ENCODE results near the gene COBL.

Gene COBL, protein sequence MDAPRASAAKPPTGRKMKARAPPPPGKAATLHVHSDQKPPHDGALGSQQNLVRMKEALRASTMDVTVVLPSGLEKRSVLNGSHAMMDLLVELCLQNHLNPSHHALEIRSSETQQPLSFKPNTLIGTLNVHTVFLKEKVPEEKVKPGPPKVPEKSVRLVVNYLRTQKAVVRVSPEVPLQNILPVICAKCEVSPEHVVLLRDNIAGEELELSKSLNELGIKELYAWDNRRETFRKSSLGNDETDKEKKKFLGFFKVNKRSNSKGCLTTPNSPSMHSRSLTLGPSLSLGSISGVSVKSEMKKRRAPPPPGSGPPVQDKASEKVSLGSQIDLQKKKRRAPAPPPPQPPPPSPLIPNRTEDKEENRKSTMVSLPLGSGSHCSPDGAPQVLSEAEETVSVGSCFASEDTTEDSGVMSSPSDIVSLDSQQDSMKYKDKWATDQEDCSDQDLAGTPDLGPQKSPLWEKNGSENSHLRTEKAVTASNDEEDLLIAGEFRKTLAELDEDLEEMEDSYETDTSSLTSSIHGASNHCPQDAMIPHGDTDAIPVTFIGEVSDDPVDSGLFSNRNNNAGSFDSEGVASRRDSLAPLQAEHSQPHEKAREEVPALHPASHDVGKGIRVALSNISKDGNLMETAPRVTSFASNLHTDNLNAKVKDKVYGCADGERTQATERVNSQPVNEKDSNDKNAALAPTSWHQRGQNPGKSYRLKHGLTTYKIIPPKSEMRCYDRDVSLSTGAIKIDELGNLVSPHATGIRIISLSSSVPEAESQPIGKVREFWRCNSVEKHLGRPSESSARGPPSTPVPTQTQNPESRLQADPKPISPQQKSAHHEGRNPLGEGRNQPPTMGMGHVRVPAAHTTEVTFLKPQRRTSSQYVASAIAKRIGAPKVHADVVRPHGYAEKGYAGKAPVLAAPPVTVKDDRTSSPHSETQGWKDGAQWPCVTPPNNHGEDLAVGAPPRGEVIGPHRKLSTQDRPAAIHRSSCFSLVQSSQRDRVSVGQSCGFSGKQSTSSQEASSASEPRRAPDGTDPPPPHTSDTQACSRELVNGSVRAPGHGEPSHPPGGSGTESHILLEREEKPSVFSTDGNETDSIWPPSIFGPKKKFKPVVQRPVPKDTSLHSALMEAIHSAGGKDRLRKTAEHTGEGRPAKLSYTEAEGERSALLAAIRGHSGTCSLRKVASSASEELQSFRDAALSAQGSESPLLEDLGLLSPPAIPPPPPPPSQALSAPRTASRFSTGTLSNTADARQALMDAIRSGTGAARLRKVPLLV

DNA sequence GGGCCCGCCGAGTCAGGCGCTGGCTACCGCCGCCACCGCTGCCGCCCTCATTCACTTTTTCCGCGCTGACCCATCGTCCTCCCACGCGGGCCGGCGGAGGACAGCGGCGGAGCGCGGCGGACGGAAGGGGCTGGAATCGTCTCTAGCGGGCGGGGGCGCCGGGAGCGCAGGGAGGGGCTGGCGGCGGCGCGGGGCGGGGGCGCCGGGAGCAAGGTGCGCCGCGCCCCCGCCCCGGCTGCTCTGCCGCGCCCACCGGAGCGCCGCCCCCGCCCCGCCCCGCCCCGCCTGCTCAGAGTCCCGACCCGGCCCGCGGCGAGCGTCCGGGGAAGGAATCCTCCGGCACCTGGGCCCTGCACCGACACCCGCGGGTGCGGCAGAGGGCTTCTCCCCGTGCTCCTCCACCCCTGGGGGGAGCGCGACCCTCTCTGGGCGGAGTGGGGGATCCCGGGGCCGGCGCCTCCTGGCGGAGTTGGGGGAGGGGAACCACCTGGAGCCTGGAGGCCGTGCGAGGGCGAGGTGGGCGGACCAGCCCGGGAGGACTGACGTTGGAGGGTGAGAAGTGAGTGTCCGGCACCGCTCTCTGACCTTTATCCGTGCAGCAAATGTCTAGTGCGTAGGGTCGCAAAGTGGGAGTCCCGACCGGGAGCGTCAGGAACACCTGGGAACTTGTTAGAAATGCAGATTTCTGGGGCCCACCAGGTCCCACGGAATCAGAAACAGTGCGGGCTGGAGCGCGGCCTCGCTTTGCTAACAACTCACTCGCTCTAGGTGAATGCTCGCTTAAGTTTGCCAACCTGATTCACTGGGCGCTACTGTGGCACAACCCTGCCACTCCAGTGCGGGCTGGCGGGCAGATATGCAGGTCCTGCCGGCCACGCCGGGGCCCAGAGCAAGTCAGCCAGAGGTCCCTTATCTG is at the start of gene COBL:
TSS of gene COBL (minus strand) at position 144 of the 916 bp plus-strand sequence. CDS start 176 bp downstream, outside the sequence.
- DNase-seq = no peak

DNA sequence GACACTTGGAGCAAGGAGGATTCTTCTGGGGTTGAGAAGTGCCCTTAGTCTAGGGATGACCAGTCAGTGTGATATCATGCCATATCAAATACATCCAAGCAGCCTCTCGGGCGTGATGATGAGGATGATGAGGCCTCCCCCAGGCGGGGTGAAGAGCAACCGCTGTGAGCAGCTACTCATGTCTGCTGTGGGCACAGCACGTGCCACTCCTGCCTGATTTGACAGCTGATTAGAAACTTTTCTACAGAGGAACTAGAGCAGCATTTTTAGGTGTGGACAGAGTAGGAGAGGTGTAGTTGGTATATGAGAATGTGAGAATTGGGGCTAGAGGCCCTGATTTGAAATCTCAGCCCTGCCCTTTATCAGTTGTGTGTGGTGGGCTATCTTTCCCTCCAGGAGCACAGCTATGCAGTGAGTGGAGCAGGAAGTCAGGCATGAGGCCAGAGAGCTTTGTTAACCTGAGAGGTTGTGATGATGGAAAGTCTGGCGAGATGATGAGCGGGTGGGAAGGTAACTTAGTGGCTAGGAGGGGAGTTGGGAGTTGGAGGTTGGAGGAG is 49.6 kb upstream of the COBL start:
- DNase-seq = no peak

DNA sequence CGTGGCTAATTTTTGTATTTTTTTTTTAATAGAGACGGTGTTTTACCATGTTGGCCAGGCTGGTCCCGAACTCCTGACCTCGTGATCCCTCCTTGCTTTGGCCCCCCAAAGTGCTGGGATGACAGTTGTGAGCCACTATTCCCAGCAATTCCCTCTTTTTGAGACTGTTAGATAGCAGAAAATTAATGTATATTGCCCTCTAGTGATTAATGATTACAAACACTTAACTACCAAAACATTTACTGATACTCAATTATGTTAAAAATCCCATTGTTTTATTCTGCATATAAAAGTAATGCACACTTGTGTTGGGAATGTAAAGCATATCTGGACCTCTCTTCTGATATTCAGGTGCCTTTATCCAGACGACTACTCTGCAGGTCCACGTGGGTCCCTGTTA is 41.2 kb upstream of the COBL start:
- DNase-seq = no peak

DNA sequence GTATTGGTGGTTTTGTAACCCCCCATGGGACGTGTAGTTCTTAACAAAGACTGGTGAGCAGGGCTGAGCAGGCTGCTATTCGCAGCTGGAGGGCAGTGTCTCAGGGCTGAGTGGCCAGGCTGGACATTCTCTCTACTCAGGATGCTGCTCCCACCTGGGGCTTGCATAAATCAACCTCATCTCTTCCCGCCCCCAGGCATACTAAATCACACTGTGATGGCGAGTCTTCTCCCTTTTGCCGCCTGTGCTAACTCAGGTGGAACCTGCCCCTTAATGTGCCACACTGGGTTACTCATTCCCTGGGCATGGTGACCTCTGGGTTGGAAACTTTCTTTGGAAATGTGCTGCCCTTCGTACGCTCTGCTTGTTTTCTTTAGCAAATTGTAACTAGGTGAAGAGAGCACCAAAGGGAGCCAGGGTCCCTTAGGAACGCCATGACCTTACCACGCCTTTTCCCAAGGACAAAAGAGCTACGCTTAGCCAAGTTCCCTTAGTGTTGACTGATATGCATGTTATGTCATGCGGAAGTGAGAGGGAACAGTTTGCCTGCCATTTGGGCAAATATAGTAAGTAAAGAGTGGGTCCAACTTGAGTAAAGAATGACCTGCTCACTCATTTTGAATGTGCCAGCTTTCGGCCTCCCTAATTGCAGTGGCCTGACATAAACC is 40.4 kb upstream of the COBL start:
- no peak for DNase-seq

DNA sequence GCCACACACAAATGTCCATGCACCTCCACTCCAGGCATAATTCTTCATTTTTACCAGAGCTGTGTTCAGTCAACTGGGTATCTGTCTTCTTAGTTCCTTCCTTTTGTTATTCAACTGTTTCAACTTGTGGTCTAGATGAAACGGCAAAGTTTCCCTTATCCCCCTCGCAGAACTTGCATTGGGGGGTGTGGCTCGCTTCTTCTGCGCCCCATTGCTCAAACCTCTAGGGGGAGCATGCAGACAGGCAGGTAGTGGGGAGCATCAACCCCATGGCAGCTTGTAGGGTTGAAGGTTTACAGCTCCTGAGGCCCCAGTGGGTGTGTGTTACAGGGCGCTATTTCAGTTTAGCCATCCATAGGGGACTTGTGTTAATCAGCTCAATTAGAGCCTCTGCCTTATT is 38.3 kb upstream of the COBL start:
- DNase-seq = no peak

DNA sequence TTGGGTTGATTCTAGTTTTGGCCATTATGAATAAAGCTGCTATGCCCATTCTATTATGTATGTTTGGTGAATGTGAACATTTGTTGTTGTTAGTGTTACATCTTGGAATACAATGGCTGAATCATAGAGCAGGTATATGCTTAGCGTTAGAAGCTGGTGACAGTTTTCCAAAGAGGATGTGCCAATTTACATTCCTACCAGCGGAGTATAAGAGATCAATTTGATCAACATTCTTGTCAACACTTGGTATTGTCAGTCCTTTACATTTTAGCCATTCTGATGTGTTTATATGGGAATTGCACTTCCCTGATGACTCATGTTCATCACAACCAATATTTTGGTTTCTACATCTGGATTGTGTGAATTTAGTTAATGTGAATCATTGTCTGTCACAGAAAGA is 37.8 kb upstream of the COBL start:
- no peak for DNase-seq

DNA sequence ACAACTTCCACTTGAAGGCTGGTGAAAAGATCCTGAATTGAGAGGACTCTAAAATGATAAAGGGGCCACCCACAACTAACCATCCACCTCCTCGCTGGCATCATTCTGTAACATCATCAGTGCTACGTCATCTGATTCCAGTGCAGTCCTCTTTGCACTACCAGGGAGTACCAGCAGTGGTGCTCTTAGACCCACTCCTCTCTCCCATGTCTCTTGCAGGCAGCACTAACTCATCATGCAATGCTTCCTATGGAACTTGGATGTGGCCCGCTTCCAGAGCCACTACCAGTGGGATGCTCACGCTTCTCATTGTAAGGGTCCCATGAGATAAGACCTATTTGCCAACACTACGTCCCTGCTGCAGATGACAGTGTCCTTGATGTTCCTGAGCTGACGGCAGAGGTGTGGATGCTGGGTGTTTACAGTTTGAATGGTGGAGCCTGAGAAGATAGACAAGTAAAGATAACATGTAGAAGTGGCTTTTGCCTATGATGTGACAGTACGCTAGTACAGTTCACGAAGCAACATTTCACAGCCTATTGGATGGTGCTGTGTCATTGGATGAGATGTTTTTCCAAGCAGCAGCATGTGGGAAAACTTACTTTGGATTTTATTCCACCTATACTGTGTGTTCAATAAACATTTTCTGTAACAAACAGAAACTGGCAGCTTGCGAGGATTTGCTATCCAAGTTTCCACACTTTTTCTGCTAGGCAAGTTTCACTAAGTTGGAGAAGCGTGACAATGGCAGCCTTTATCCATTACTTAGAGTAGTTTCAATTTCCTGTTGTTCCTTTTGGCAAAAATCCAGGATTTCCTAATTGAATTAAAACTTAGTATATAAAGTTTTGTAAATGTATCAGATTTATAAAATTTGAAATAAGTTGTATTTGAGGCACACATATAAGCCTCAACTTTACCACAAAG is 35.8 kb upstream of the COBL start:
- no peak for DNase-seq

DNA sequence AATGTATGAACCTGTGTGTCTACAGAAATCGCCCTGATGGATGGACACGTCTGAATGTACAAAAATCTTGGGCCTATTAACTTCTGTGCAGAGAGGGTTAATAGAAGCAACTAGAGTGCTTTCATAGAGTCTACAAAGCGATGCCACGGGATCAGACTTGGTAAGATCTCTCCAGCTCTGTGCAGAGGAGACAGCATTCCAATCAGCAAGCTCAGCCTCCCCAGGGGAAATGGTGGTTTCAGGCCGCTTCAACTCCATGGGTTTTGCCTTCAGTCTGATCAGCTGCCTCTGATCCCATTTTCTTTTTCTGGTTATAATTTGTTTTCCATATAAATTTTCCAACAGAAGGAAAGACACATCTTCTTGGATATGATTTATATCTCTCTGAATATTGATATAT is 35.1 kb upstream of the COBL start:
- no peak for DNase-seq

DNA sequence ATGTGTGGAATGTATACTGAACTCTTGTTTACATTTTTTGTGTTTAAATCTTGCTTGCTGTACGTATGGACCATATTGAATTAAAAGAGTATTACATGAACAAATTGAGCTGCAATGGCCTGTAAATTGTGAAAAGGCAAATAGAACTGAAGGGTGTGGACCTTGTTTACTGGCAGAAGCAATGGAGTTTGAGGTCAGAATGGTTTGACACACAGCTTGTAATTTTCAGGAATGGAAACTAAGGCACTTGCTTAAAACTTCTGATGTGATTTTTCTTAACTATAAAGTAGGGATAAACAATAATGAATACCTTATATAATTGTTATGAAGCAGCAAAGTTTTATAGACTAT is 33.9 kb upstream of the COBL start:
- no peak for DNase-seq

DNA sequence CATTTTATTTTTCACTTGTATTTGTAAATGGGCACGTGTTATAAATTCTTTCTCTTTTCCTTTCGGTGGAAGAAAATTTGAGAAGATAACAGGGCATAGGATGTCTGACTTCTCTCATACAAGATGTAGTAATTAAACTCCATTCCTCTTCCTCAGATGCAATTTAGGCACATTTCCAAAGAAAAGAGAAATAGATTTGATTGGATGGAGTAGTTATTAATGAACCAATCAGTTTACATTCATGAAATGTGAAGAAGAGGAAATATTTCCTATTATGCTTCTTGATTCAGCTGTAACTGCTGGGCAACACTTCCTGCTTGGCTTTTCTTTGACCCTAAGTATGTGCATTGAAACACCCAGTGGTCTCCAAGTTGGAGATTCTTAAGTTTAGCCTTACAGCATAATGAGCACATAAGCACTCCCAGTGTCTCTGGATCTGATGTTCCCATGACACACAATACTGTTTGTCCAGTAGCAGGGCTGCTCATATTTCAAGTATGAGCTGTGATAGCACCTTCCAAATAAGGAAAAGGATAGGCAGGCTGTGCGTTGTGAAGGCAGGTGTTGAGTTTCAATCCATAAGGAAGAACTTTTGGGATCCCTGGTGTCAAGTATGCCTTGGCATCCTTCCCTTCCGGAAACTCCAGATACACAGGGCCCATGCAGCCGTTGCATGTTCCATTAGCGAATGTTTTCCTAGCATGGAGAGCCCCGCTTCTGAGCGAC is 33.4 kb upstream of the COBL start:
- DNase-seq = no peak

DNA sequence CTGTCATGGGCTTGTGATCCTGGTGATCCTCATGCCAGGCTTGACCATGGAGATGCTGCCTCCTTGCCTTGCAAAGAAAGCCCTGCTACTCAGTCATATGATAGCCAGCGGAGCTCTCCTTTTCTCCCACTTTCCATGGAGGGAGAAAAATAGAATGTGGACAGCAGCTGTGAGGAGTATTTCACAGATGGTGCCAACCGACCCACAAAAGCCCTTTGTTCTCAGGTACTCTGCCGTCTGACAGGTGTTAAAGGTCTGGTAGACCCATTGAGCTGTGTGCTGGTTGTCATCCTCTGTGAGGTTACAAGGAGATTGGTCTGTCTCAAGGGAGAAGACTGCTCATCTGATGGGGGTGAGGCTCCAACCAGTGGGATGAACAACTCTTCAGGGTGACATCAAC is 29.5 kb upstream of the COBL start:
- no peak for DNase-seq

DNA sequence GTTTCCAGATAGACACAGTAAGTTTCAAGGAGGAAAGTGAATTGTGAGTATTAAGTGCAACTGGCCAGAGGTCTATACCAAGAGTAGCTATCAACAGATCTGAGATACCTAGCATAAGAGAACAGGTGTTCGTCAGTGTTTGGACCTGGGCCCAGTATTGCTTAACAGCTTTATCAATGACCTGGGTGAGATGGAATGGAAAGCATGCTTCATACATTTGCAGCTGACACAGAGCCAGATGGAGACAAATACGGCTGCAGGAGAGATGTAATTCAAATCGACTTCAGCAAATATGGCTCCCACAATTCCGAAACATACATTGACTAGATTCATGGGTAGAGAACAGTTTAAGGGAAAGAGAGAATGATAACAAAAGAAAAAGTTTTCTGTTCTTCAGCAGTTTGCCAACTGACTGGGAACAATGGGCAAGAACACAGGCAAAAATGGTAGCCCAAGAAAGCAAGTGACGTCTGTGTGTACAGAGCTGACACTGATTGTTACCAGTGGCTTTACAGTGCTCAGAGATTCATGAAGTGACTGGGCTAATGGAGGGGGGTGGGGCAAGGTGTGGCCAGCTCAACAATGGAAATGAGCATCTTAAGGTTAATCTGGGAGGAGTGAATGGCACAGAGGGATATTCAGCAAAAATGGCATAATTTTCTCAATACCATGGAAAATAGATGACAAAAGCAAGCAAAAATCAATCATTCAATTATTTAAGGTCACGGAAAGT is 28.0 kb upstream of the COBL start:
- no peak for DNase-seq

DNA sequence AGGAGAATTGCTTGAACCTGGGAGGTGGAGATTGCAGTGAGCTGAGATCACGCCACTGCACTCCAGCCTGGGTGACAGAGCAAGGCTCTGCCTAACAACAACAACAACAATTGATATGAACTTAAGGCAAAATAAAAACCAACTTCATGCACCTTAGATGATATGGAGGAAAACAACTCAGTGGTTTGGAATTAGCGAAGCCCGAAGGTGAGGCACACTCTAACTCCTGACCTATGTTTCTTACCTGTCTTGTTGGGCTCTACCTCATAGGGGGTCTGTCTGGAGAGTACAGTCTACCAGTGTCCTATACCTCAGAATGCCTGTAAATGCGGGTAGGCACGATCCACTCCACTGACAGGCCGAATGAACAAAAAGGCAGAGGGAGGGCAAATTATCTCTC is 24.3 kb upstream of the COBL start:
- no peak for DNase-seq

DNA sequence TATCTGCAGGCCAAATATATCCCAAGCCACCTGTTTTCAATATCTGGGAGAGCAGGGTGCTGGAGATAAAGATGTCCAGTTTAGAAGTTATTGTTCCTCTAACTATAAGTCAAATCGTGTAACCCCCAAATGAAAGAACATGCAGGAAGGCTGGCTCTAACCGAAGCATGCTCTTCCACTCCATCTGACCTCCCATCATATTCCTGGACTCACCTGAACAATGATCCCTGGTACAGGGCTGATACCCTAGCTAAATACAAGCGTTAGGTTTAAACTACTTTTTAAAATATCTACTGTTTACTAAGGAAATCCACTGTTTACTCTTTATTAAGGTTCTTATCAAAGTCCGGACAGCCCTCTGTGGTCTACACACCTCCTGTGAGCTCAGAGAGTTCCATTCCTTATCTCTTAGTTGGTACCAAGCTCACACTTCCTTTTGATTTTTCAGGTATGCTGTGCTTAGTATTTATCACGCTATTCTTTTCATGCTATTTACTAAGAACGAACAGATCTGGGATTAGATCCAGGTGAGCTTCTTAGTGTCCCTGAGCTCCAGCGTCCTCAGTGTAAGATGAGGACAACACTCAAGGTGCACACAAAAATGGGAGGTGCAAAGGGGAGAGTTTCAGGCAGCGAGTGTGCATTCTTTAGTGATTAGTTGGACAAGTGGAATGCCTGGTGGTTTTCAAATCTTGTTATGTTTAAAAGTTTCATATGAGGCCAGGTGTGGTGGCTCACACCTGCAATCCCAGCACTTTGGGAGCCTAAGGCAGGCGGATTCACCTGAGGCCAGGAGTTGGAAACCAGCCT is 23.6 kb upstream of the COBL start:
- no peak for DNase-seq

DNA sequence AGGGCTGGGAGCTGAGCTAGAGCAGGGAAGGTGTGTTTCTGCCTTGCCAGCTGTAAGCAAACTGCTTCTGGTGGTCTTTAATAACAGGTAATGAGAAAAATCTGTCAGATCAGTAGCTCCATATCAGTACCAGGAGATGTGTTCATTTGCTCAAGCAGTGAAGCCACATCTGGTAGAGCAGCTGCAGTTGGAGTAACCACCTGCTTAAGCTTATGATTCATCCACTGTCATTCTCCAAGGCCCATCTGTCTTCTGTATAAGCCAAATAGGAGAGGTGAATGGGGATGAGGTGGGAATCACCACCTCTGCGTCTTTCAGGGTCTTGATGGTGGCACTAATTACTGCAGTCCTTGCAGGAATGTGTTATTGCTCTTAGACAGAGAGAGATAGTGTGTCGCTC is 18.4 kb upstream of the COBL start:
- no peak for DNase-seq

DNA sequence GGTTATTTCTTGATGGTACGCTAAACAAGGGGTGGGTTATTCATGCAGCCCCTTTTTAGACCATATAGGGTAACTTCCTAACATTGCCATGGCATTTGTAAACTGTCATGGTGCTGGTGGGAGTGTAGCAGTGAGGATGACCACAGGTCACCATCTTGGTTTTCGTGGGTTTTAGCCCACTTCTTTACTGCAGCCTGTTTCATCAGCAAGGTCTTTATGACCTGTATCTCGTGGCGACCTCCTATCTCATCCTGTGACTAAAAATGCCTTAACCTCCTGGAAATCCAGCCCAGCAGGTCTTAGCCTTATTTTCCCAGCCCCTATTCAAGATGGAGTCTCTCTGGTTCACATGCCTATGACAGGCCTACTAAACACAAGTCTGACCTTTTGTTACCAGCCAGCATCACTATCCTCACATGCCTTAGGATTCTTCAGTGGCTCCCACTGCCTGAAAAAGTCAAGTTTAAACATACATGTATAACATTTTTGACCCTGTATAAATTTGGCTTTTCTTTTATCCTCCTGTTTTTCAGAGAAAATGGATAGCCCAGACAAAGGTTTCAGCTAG is 13.2 kb upstream of the COBL start:
- no peak for DNase-seq

DNA sequence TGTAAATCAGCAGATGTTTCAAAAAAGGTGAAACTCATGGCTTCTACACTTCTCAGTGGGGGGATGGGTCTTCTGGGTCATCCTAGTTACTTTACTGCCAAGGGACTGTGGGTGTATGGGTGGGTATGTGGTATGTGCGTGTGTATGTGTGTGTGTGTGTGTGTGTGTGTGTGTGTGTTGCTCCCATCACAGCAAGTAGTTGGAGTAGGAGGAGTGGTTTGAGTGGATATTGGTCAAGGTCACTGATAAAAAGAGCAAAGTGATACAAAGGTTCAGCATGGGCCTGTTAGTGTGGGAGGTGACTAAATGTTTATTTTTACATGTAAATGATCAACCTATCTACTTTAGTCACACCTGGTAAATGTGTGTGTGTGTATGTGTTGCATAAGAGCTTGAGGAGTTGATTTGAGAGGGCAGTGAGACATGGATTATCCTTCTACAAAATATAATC is 11.8 kb upstream of the COBL start:
- DNase-seq = no peak

Measured in NCI-H1417 treated with DMSO at 0.1 percent for 48 hours (cell line).